Measurements from ENCODE around the gene SDK2. TPM values are rescaled to one million over a fixed set of nuclear protein-coding genes. Genes with fewer than 3 reads are reported as not detected.

The SDK2 gene, protein sequence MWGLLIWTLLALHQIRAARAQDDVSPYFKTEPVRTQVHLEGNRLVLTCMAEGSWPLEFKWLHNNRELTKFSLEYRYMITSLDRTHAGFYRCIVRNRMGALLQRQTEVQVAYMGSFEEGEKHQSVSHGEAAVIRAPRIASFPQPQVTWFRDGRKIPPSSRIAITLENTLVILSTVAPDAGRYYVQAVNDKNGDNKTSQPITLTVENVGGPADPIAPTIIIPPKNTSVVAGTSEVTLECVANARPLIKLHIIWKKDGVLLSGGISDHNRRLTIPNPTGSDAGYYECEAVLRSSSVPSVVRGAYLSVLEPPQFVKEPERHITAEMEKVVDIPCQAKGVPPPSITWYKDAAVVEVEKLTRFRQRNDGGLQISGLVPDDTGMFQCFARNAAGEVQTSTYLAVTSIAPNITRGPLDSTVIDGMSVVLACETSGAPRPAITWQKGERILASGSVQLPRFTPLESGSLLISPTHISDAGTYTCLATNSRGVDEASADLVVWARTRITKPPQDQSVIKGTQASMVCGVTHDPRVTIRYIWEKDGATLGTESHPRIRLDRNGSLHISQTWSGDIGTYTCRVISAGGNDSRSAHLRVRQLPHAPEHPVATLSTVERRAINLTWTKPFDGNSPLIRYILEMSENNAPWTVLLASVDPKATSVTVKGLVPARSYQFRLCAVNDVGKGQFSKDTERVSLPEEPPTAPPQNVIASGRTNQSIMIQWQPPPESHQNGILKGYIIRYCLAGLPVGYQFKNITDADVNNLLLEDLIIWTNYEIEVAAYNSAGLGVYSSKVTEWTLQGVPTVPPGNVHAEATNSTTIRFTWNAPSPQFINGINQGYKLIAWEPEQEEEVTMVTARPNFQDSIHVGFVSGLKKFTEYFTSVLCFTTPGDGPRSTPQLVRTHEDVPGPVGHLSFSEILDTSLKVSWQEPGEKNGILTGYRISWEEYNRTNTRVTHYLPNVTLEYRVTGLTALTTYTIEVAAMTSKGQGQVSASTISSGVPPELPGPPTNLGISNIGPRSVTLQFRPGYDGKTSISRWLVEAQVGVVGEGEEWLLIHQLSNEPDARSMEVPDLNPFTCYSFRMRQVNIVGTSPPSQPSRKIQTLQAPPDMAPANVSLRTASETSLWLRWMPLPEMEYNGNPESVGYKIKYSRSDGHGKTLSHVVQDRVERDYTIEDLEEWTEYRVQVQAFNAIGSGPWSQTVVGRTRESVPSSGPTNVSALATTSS (N-terminal part only)
- total RNA-seq, result 0.19 and 0.28 TPM in 2 replicates

DNA sequence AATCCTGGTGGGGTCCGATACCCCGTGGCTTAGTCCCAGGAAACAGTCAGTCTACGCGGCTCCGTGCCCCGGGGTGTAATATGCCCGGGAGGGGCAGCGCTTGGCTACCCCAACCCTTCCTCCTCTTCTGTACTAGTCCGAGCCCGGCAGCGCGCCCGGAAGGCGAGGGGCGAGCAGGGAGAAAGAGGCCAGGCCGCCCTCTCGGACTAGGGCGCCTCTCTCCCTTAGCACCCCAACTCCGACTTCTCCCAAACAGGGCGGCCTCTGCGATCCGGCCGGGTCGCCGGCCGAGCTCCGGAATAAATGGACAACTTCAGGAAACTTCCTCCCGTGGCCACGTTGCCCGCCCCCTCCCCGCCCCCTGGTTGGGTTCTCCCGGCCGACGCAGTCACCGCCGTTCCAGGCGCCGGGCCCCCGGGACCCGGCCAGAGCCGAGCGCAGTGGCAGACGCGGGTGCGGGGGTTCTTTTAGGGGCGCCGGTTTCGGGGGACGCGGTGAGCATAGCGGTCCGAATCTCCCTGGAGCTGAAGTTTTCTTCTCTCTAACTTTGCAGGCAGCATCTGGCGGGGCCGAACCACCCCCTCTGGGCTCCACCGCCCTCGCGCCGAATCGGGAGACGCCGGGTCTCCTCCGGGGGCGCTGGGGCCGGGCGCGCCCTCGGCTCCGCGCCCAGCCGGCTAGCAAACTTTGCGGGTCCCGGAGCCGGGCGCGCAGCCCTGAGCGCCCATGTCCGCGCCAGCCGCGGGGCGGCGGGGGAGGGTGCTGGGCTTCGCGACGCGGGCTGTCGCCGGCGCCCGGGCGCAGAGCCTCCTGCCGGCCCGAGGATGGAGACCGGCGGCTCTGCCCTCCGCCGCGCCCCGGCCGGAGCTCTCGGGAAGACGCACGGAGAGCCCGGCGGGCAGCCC lies at the start of gene SDK2:
Gene SDK2 (minus strand): TSS at position 301 of the 905 bp plus-strand sequence. CDS start 357 bp downstream, outside the sequence.

GRCh38 chr17:73311781-73312641 lies 332.2 kb downstream of the SDK2 start, which contains the start of gene CDC42EP4:
TSS of gene CDC42EP4 (minus strand) at chr17:73312001. CDS start at chr17:73286500, 25,501 bp downstream.

Measured in regular cardiac myocyte (primary cell).